Hematopoietic multipotent progenitor cell (in vitro differentiated cells): ENCODE data around the gene LRG1. TPM values are rescaled to one million over a fixed set of nuclear protein-coding genes. Genes with fewer than 3 reads are reported as not detected.

ENCODE experiments used
- DNase-seq, 3 donors: peaks; one replicate each; pipeline ENCODE4 v3.0.0-alpha.2; 2011 to 2015; ENCODE audit warnings: low read depth in 2 of 3, low spot score in 2 of 3
- total RNA-seq: library from RNA; depleted of rRNA; stranded (reverse); fragments of >200 nt; gene quantifications from one replicate; pipeline ENCODE4 v1.2.3, GENCODE V29; 2012

Gene LRG1
- total RNA-seq, 1 donor: 0.54 TPM

DNA sequence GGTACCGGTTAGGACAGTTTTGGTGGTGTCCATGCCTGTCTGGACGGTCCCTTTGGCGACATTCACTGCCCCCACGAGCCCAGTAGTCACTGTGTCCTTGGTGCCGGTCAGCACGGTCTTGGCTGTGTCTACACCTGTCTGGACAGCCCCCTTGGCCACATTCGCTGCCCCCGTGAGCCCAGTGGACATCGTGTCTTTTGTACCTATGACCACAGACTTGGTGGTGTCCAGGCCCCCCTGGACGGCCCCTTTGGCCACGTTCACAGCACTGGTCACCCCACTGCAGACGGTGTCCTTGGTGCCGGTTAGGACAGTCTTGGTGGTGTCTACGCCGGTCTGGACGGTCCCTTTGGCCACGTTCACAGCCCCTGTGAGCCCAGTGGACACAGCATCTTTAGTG is 27.8 kb downstream of the LRG1 start:
- no peak for DNase-seq

DNA sequence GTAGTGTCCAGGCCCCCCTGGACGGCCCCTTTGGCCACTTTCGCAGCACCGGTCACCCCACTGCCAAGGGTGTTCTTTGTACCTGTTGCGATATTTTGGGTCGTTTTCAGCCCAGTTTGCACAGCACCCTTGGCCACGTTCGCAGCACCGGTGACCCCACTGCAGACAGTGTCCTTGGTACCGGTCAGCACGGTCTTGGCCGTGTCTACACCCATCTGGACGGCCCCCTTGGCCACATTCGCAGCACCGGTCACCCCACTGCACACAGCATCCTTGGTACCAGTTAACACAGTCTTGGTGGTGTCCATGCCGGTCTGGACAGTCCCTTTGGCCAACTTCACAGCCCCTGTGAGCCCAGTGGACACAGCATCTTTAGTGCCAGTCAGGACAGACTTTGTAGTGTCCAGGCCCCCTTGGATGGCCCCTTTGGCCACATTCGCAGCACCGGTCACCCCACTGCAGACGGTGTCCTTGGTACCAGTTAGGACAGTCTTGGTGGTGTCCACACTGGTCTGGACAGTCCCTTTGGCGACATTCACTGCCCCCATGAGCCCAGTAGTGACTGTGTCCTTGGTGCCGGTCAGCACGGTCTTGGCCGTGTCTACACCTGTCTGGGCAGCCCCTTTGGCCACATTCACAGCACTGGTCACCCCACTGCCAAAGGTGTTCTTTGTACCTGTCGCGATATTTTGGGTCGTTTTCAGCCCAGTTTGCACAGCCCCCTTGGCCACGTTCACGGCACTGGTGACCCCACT is 28.4 kb downstream of the LRG1 start:
- DNase-seq: no peak

DNA sequence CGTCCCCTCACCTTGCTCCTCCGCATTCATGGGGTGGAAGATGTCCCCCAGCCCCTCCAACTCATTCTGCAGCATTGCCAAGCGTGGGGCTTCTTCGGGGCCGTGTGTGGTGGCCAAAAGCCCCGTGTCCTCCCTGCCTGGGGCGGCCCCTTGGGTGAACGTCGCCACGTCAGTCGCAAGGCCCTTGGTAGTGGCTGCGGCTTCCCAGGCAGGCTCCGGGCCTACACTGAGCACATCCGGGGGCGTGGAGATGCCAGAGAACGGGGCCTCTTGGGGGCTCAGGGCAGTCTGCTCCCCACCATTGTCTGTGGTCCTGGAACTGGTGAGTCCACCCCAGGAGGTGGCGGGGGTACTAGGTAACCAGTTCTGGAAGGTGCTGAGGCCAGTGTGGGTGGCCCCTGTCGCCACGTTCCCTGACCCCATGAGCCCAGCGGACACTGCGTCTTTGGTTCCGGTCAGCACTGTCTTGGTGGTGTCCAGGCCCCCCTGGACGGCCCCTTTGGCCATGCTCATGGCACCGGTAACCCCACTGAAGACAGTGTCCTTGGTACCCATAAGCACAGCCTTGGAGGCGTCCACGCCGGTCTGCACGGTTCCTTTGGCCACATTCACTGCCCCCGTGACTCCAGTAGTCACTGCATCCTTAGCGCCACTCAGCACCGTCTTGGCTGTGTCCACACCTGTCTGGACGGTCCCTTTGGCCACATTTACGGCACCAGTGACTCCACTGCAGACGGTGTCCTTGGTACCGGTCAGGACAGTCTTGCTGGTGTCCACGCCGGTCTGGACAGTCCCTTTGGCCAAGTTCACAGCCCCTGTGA is 29.2 kb downstream of the LRG1 start:
- no peak for DNase-seq

DNA sequence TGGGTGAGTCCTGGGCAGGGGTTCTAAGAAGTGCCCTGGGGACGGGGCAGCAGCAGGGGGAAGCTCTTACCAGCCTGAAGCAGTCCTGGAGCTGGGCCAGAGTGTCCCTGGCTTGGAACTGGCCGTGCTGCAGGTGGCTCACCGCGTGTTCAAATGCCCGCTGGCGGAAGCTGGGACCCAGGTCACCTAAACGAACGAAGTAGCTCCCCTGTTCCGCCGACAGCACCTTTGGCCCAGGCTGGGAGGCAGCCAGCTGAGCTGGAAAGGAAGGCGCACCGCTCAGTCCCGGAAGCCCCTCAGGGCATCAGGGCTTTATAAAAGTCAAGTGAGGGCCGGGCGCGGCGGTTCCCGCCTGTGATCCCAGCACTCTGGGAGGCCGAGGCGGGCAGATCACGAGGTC is 31.1 kb downstream of the LRG1 start:
- DNase-seq: no peak

DNA sequence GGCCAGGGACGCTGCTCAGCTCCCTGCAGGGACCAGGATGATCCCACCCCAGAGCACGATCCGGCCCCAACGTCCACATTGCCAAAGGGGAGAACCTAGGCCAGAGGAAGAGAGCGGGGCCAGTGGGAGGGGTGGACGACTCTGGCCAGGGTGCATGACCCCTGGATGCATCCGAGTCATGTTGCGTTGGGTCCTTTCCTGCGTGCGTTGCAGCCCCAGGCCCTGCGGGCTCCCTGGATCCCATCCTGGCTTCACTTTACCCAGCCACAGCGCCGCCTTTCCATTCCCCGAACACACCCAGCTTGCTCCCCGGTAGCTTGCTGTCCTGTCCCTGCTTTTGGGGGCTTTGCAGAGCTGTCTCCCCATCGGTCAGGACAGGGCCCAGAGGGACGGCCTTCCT is 32.0 kb downstream of the LRG1 start:
- DNase-seq: no peak

DNA sequence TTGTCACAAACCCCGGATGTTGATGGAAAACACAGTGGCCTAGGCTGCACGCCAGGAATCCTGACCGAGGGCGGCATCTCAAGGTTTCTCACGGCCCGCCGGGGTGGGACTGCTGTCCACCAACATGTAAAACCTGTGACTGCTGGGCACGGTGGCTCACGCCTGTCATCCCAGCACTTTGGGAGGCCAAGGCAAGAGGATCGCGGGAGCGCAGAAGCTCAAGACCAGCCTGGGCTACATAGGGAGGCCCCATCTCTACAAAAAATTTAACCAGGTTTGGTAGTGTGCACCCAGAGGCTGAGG is 32.7 kb downstream of the LRG1 start:
- no peak for DNase-seq

DNA sequence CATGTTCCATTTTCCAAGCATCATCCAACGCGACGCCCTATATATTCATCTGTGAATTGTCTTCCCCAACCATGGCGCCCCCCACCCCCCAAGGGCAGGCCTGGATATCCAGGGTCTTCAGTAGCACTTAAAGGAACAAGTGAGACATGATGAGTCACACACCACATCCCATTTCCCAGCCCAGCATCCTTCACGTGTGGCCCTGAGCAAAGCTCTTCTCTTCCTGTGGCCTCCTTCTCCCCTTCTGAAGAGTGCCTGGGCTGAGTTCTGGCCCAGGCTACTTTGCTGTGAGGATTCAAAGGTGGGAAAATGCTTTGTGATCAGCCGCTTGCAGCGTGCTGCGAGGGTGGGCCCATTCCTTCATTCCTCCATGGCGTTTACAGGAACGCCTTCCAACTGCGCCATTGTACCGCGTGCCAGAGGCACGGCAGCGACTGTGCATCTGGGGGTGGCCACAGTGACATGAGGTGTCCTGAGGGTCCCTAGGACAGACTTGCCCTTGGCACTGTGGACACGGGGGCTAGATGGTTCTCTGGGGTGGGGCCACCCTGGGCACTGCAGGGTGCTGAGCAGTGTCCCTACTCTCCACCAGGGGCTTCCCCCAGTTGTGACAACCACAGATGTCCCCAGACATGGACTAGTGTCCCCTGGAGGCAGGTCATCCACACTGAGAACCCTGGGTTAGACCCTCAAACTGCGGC is 33.2 kb downstream of the LRG1 start:
- DNase-seq: peak in 1 of 3 donors; percentile 27

DNA sequence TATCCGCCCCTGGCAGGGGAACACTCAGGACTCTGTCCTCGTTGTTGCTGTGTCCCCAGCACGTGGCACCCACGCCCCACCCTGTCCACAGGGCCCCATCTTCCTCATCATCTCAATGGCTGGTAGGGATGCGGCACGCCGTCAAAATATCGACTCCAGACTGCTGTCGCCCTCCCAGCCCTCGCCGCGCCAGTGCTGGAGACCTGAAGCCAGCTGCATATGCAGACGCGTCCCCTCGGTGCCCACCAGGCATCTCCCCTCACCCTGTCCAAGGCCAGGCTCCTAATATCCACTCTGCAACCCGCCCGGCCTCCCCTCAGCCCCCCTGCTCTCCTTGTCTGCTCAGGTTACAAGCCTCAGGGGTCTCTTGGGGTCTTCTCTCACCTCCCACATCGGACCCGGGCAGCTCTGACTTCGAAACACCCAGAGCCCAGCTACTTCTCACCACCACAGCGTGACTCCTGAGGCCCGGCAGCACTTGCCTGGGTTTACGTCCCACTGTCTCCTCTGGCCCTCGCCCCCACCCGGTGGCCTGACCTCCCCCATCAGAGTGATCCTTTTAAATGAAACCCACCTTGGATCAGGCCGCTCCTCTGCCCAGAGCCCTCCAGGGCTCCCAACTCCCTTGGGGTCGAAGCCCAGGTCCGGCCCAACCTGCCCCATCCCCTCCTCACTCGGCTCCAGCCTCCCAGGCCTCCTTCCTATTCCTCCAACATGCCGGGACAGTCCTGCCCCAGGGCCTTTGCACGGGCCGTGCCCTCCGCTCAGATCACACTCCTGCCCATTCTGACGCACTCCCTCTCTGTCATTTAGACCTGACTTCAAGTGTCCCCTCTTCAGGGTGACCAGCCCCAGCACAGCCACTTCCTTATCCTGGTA is 34.0 kb downstream of the LRG1 start:
- no peak for DNase-seq

DNA sequence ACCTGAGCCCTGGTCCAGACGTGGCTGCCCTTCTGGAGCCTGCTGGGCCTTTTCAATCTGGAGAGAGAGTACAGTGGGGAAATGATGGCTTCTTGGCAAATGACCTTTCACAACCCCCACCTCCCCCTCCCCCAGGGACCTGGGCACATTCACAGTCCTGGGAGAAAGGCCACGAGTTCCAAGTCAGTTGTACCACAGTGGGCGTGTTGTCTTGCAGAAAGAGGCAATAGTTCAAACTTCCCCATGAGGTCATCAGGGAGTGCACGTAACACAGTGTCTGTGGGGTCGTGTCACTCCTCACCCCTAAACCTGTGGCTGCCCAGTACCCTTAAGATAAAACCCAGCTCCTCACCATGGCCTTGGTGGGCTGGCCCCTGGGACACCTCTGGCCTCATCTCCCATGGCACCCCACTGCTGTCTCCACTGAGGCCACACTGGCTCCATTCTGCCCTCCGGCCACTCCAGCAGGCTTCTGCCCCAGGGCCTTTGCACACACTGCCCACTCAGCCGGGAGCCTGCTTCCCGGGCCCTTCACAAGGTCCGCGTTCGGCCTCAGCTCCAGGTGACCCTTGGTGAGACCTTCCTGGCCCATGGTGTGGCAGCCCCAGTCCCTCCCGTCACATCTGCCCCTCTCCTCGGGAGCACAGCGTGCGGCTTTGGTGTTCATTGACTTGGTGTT is 34.8 kb downstream of the LRG1 start:
- no peak for DNase-seq

DNA sequence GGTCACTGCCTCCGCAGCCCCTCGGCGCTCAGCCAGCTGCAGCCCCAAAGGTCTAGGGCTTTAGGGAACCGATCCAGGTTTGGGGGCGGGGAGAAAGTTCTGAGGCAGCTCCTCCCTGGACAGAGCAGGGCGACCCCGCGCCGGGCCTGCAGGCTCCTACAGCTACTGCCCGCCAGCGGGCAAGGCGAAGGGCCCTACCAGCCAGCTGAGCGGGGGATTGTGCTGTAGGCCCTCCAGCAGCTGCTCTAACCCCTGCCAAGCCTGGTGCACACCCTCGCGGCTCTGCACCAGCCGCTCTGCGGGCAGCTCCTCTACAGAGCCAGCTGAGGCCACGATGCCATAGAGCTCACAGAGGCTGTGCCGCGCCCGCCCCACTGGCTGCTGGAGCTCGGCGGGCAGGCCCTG is 35.5 kb downstream of the LRG1 start:
- no peak for DNase-seq

DNA sequence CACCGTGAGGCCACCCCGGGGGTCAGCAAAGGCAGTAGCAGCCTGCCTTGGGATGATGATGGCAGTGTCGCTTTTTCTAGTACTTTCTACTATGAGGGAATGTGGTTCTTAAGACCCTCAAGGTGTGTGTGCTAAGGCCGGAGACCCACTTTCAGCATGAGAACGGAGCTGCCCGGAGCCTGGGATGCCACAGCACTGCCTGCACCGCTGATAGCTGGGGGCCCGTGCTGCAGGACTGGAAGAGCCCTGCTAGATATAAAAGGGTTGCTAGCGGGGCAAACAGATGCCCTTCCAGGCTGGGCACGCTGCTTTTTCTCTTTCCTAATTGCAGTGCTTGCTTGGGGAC is 36.0 kb downstream of the LRG1 start:
- DNase-seq: no peak

DNA sequence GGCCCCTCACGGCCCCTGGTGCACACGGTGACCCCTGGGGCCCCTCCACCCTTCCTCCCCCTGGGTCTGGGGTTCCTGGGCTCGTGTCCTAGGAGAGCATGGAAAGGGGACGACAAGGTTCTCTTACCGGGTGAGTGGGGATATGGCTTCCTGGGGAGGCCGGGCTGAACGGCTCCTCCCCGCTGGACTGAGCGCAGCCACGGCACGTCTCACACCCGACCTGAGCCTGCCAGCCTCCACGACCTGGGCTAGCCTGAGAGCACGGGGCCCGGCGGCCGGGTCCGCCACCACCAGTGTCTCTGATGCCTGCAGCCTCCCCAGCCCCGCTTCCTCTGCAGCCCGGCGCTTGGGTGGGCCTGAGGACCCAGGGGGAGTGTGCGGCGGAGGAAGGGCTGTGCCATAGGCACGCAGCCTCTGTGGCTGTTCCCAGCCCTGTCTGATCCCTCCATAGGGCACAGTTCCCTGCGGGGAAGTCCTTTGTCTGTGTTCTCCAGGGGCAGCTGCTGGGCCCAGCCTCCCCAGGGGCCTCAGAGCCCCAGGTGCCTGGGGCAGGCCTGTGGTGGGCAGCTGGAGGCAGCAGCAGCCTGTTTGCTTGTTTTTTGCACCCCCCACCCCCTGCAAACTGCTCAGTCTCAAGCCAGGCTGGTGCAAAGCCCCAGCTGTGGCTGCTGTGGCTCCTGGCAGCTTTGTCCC is 36.6 kb downstream of the LRG1 start:
- no peak for DNase-seq

DNA sequence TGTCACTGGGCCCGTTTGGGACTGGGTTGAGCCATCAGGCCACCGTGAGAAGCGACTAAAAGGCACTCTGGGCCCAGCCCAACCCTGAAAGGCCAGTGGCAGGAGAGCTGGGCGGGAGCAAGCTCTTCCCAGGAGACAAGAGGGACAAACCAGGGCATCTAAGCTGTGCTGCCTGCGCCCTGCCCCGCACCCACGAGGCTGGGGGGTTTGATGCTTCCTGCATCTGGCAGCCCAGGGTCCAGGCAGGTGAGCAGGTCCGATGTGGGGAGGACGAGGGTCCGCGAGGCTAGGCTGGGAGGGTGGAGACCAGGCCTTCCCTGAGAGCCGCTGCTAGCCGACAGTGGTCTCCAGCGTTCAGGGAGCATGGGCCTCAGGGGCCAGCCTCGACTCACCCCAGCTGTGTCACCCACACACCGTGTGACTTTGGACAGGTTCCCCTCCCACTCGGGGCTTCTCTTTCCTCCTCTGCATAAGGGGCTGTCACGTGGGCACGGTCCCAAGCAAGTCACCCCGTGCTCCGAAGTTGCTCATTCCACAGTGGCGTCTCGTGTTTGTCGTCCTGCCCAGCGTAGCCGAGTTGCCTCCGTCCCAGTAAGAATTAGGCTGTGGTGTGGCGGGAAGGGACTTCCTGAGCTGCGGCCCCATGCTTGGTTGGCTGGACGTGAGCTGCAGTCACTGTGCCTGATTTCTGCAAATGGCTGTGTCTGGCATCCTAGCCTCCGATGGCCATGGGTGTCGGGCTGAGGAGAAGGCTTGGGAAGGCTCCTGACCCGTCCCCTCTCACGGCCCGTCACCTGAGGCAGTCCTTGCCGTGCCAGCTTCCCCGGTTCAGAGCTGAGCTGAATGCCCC is 37.3 kb downstream of the LRG1 start:
- no peak for DNase-seq

DNA sequence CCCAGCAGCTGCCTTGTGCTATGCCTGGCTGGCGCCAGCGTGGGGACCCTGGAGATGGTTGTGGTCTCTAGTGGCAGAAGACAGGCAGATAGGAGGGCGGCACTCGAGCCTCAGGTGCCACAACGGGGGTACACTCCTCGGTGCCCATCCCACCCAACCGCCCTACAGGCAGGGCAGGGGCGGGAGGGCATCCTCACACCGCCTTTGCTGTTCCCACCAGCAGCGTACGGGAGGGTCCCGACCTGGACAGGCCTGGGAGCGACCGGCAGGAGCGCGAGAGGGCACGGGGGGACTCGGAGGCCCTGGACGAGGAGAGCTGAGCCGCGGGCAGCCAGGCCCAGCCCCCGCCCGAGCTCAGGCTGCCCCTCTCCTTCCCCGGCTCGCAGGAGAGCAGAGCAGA is 38.1 kb downstream of the LRG1 start:
- DNase-seq: no peak

DNA sequence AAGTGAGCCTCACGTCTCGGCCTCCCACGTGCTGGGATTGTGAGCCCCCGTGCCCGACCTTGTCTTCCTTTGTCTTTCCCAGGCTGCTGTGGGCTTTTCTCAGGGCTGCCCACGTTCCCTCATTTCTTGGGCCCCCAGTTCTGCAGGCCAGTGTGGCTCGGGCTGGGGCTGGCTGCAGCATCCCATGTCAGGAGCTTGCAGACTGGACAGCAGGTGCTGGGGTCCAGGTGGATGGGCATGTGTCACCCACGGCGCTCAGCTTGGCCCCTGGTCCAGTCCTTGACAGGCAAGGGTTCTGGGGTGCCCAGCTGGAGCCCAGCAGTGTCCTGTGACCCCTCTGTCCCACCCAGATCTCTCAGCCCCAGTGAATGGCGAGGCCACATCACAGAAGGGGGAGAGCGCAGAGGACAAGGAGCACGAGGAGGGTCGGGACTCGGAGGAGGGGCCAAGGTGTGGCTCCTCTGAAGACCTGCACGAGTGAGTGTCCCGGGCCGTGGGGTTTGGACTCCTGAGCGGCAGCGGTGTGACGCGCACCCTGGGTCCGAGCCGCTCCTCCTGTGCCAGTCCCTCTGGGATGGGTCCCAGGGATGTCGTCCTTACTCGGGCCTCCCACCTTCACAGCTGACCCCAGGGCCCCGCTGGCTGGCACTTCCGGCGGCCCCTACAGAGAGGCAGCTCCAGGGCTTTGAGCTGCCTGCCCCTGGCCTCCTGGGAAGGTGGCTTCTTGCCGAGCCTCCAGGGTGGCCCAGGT is 38.8 kb downstream of the LRG1 start:
- no peak for DNase-seq

DNA sequence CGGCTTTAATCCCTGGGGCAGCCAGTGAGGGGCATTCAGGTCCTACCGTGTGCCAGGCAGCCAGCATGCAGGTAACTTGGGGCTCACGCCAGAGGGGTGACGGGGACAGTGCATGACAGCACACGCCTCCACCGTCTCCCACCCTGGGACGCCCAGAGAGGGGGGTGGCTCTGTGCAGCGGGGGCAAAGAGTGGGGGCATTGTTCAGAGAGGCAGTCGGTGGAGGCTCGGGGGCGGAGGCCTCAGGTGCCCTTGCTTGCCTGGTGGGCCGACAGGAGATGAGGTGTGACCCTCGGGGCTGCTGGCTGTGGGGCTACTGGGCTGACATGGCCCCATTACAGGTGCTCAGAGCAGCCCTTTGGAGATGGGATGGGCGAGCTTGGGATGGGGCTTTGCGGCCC is 40.0 kb downstream of the LRG1 start:
- DNase-seq: no peak

DNA sequence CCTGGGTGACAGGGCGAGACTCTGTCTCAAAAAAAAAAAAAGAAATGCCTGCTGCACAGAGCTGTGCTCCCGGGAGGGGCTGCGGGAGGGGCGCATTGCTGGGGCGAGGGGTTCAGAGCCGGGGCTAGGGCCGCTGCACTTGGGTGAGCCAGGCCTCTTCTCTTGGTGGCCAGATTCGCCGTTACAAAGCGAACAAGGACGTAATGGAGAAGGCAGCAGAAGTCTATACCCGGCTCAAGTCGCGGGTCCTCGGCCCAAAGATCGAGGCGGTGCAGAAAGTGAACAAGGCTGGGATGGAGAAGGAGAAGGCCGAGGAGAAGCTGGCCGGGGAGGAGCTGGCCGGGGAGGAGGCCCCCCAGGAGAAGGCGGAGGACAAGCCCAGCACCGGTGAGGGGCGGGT is 40.5 kb downstream of the LRG1 start:
- no peak for DNase-seq

DNA sequence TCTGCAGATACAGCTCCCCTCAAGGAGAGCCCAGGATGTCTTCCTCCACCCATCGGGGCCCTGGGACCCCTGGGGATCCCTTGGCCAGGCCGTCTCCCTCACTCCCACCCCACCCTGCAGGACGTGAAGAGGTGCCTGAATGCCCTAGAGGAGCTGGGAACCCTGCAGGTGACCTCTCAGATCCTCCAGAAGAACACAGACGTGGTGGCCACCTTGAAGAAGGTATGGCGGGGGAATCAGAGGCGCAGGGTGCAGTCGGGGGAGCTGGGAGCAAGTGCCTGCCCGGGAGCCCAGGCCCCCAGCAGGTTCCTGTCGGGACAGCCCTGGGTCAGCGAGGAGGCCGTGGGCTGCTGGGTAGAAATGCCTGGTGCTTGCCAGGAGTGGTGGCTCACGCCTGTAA is 41.1 kb downstream of the LRG1 start:
- no peak for DNase-seq
